Stimulated activated CD4-positive, alpha-beta T cell treated with anti-CD3 and anti-CD28 coated beads, Interleukin-2, amount 100 ng/mL, for 48 hours (primary cell): ENCODE data around the gene FOLR1.

Experiments
- DNase-seq, 2 donors: peaks; one replicate each; pipeline ENCODE4 v3.0.0-alpha.2; 2020

Gene FOLR1

DNA sequence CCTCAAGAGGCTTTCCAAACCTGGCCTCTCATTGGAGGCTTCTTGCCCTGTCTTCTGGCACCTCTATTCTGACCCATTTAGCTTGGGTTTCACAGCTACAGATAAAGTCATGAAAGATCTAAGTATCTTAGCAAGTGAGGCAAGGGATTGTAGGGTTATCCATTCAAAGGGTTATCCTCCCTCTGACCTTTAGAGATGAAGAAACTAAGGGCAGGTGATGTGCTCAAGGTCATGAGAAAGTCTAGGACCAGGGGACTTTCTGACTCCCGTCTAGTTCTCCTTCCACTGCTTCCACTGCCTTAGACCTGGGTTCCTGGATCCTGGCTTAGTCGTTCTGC lies 44.8 kb downstream of the FOLR1 start:
- no peak for DNase-seq

DNA sequence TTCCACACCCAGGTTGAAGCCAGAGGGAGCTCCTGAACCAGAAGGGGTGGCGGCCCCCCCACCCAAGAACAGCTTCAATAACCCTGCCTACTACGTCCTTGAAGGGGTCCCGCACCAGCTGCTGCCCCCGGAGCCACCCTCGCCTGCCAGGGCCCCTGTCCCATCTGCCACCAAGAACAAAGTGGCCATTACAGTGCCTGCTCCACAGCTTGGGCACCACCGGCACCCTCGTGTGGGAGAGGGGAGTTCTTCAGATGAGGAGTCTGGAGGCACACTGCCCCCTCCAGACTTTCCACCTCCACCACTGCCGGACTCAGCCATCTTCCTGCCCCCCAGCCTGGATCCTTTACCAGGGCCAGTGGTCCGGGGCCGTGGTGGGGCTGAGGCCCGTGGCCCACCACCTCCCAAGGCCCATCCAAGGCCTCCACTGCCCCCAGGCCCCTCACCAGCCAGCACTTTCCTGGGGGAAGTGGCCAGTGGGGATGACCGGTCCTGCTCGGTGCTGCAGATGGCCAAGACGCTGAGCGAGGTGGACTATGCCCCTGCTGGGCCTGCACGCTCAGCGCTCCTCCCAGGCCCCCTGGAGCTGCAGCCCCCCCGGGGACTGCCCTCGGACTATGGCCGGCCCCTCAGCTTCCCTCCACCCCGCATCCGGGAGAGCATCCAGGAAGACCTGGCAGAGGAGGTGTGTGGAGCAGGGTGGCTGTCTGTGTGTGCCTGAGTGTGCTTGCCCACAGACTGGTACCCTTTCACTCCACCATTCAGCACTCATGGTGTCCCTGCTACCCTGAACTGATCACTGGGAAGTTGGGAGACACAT lies 45.4 kb downstream of the FOLR1 start:
- DNase-seq = no peak

DNA sequence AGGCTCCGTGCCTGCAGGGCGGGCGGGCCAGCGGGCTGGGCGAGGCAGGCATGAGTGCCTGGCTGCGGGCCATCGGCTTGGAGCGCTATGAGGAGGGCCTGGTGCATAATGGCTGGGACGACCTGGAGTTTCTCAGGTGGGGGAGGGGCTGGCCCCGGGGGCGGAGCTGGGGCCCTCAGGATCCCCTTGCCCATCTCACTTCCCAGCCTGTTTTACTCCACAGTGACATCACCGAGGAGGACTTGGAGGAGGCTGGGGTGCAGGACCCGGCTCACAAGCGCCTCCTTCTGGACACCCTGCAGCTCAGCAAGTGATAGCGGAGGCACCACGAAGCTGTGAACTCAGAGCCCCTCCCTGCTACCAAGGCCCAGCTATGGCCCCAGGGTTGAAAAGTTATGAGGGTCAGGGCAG lies 46.1 kb downstream of the FOLR1 start:
- peak; percentile 53 to 60 for DNase-seq

DNA sequence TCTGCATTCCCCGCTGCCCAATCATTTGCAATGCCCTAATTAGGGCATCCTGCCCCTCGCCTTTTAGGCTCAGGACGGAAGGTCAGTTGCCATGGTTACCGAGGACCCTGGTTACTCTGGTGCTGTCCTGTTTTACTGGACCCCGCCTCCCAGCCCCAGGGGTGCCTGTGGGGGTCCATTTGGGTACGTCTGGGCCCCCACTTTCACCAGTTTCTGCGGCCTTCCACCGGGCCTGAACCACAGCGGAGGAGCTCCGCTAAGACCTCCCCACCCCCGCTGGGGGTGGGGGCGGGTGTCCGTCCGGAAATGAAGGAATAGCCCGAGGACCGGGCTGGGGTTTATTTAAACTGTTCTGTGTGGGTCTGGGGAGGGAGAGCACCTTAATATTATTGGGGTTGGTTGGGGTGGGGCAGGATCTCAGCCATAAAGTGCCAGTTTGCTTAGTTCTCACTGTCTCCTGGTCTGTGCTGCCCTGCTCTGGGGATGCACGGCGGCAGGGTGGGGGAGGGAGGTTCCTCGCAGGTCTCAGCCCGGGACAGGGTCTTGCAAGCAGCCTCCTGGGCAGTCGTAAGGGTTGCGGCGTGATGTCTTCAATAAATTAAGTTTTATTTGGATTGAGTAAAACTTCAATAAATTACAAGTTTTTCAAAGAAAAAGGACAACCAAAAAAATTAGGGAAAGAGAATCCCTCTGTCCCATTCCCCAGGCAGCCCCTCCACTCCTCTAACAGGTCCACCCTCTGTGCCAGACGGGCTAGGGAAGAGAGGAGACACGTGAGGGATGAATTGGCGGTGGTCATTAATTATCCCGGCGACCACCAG lies 46.8 kb downstream of the FOLR1 start:
- DNase-seq = no peak

DNA sequence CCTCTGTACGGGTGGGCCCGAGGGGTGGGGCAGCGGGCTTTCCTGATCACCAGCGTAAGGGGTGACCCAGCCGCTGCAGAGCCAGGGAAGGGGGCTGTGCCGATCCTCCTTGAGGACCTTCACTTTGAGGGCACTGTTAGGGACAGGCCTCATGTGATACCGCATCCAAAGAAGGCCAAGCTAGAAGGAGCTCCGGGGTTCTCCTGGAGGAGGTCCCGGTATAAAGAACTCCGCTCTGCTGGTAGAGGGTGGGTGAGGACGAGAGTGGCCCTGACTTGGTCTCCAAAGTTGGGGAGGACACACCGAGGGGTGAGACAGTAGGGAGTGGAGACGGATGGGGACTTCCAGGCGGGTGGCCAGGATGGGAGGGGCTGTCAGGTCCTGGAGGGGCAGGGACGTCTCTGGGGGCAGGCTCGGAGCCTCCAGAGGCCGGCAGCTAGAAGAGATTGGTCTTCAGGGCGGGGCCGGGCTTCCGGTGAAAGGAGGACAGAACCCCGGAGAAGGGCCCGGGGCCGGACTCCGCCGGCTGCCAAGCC lies 47.4 kb downstream of the FOLR1 start:
- DNase-seq = no peak

DNA sequence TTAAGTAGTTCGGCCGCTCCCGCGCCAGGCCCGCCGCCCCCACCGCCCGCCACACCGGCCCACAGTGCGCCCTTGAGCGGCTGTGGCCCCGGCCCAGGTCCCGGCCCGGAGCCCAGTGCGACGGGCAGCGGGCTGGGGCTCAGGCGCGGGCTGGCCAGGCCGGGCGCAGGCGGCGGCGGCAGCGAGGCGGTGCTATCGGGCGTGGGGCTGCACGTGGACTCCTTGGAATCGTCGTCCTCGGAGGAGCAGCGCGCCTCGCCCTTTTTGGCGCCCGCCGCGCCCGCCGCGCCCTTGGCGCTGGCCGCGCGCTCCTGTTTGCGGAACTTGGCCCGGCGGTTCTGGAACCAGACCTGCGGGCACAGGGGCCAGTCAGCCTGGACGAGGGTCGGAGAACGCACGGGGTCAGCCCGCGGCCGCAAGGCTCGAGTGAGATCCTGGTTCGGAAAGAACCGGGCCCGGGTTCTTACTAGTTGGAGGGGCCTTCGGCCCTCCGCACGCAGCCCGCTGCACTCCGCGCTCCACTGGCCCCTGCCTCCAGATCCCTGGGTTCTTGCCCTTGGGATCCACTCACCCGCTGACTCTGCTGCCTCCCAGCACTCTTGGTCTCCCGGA lies 48.0 kb downstream of the FOLR1 start:
- DNase-seq = no peak

DNA sequence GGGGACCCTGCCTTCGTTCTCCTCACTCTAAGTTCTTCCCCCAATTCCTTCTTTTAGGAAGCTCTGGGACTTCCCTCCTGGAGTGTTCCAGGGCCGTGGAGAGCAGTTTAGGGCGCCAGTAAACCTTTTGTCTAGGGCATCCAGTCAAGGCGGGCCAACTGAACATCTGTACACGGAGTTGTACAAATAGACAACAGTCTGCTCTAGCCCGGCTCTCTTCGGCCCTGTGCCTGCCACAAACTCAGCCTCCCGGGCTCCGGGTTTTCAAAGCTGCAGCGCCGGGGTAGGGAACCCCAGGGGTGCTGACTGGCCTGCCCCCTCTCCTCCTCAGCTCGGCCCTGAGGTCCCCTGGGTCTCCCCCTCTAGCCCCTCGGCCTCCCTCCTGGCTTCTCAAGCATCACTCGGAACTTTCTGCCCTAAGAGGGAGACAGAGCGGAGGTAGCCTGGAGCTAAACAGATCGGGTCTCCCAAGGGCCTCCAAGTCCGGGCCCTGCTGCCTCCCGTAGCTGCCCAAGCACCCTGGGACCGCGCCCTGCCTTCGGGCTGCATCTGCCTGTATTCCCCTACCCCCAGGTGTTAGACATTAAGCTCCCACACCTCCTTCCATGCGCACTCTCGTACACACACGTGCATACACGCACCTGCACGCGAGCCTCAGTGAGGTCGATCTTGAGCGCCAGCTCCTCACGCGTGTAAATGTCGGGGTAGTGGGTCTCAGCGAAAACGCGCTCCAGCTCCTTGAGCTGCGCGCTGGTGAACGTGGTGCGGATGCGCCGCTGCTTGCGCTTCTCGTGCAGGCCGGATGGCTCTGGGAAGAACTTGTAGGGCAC lies 48.7 kb downstream of the FOLR1 start:
- no peak for DNase-seq

DNA sequence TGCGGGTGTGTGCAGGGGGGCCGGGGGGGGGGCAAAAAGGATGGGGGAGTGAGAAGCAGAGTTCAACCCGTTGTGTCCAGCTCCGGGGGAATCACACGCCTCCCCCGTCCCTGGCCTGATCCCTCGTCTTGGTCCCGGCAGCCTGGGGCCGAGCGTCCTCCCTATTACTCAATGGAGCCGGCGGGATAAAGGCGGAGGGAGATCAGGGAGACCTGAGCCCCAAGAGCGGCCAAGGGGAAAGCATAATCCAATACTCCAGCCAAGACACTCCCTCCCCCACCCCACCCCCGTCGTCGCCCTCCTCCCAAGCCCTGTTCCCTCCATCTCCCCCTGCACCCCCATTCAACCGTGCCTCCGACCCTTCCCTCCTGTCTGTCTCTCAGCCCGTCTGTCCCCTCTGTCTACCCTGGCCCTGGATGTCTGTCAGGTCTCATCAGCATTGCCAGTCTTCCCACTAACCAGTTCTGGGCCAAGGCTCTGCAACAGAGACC lies 49.4 kb downstream of the FOLR1 start:
- no peak for DNase-seq

DNA sequence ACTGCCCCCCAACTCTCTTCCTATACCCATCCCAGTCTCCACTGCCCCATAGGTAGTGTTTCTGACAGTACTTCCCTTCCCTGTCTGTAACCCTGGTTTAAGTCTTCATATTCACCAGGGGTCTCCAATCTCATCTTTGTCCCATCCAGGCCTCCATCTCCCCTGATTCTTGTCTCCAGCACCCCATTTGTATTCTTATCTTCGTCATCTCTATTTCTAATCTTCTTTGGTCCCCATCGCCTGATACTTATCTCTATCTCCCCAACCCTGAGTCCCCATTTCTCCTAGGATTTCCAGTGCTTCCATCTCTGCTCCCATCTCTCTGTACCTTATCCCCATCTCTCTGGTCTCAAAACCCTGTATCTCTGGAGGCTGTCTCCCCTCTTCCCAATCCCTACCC lies 50.2 kb downstream of the FOLR1 start:
- DNase-seq = no peak

DNA sequence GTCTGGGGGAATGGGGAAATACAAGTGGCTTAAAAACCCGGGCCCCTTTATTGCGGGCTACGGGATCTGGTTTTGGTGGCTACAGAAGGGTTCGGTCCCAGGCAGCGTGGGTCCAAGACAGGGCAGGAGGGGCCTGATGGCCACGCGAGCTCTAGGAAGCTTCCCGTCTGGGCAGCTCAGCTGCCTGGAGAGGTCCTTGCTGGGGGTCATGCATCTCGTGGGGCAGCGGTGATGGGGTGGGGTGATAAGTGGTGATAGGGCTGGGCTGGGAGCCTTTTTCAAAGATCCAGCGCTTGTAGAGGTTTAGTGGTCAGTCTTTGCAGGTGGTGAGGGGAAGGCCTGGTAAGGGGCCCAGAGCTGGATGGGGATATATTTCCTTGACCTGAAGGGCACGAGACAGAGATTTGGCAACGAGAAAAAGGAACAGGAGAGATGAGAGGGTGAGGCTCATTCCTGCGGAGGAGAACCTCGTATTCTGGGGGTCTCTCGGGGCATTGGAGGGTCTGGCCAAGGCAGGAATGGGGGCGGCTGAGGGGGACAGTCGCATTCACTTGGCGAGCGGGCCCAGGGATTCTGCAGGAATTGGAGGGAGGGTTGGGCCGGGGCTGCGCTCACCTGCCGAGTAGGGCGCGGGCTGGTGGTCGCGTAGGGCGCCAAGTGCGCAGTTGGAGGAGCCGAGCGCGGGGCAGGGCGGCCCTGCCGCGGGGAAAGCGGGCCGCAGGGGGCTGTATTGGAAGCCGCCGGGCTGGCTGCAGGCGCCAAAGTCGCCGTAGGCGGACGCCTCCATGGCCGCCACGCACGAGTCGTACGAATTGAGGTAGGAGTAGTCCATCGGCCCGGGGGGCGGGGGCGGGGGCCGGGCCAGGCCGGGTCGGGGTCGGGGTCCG lies 51.5 kb downstream of the FOLR1 start:
- DNase-seq = no peak

DNA sequence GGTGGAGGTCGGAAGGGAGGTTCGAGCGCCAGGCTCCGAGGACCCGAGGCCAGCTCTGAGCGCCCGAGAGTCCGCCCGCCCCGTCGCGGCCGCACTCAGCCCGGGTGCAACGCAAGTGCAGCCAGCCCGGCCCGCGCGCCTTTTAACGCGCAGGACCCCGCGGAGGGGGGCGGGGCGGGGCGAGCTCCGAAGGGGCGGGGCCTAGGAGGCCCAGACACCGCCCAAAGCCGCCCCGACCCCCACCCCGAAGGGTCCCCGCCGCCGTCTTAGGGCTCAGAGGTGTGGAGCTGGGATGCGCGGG lies 52.1 kb downstream of the FOLR1 start, which contains the start of gene PHOX2A:
Gene PHOX2A (minus strand): TSS at position 117 of the 301 bp plus-strand sequence. CDS start 172 bp downstream, outside the sequence.
- DNase-seq = no peak

DNA sequence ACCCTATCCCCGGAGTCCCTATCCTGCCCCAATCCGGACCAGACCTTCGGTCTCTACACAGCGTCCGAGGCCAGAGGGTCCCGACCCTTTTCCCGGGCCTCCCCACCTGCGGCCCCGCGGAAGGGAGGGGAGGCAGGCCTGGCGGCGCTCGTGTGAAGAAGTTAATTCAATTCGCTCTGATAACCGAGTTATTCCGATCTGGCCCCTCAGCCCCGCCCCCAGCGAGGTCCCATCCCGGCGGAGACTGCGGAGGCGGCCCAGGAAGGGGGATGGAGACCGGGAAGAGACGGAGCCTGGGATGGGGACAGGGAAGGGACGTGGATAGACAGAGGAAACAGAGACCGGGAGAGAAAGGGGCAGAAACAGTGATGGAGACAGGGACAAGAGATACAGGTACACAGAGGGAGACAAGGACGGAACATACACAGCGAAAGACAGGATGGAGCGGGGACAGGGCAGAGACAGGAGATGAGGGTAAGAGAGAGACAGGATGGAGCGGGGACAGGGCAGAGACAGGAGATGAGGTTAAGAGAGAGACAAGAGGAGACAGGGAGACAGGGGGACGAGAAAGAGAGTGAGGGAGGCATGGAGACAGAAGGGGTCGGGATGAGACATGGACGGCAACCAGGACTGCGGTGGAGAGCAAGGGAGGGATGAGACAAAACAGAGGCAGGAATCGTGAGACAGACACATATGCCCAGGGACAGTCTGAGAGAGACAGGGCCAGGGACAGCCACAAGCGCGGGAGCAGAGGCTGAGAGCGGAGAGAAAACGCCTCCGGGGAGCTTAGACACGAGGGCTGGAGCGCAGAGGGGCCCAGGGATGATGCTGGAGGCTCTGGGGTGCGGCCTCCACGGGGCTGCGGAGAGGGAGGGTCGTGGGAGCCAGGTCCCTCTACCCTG lies 52.7 kb downstream of the FOLR1 start:
- no peak for DNase-seq

DNA sequence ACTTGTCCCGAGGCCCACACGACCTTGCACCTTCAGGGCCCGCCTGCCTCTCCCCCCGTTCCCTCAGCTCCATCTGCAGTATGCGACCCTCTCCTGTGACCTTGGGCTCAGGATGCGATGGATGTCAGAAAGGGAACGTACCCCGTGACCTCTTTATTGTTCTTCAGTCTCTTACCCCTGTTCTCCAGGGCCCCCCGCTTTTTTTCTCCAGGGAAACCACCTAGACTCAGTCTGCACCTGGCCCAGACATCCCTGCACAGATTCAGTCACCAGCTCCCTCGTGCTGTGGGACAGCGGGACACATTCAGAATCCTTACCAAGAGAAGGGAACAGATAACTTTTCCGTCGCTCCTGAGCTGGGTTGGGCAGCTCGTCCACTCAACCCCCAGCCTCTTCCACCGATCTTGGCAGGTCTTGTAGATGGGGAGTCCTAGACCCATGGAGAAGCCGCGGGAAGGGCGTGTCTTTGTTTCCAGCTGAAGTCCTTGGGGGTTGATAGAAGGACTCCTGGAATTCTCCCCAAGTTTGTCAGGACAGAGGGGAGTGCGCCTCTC lies 53.4 kb downstream of the FOLR1 start:
- DNase-seq = no peak
